Loucy (cell line): ENCODE data around the gene ERAL1.
A peak's percentile ranks its signal among the peaks of the same experiment; 100 is the strongest.
"Not testable (repeated sequence)": the region's sequence is repeated elsewhere in the genome, so short reads cannot be mapped to it uniquely, and the experiment has no call there.

ENCODE experiments used
- H2AFZ ChIP-seq: fragments of 200-600 bp; sonication (generic); 2 replicates; pipeline ENCODE4 v1.6.0; 2016; ENCODE audit warnings: antibody characterized with exemption, mild to moderate bottlenecking, low read length, moderate library complexity
- H3F3A ChIP-seq: fragments of 200-600 bp; 2 replicates; pipeline ENCODE4 v1.6.0; 2016; ENCODE audit warnings: antibody characterized with exemption, low read depth, mild to moderate bottlenecking
- H3K27me3 ChIP-seq: fragments of 200-600 bp; sonication (generic); 2 replicates; pipeline ENCODE4 v1.6.1; 2014; ENCODE audit warnings: low read length, mild to moderate bottlenecking; ENCODE audit not compliant: insufficient read depth, poor library complexity, severe bottlenecking
- H3K36me3 ChIP-seq: fragments of 200-600 bp; sonication (generic); 2 replicates; pipeline ENCODE4 v1.6.1; 2016; ENCODE audit warnings: low read length; ENCODE audit not compliant: insufficient read depth
- H3K4me1 ChIP-seq: fragments of 200-600 bp; sonication (generic); 2 replicates; pipeline ENCODE4 v1.5.1; 2014; ENCODE audit warnings: low read length, mild to moderate bottlenecking; ENCODE audit not compliant: insufficient read depth, poor library complexity, severe bottlenecking
- H3K4me2 ChIP-seq: fragments of 200-600 bp; sonication (generic); 2 replicates; pipeline ENCODE4 v1.6.0; 2014; ENCODE audit warnings: antibody characterized with exemption, low read length, low read depth, mild to moderate bottlenecking; ENCODE audit not compliant: poor library complexity, severe bottlenecking
- H3K4me3 ChIP-seq: fragments of 200-600 bp; sonication (generic); 2 replicates; pipeline ENCODE4 v1.5.1; 2014; ENCODE audit warnings: low read length, mild to moderate bottlenecking, mixed read lengths; ENCODE audit not compliant: poor library complexity, severe bottlenecking
- H3K79me2 ChIP-seq: fragments of 200-600 bp; sonication (generic); 2 replicates; pipeline ENCODE4 v1.6.1; 2014; ENCODE audit warnings: low read length; ENCODE audit not compliant: insufficient read depth
- H3K9ac ChIP-seq: fragments of 200-600 bp; sonication (generic); 2 replicates; pipeline ENCODE4 v1.6.0; 2014; ENCODE audit warnings: mild to moderate bottlenecking, low read depth, low read length, moderate library complexity; ENCODE audit not compliant: poor library complexity, severe bottlenecking
- H3K9me2 ChIP-seq: fragments of 200-600 bp; sonication (generic); replicated peaks from 2 replicates; pipeline ENCODE4 v1.6.1; 2016; ENCODE audit warnings: low read depth, low read length, mixed read lengths
- H3K9me3 ChIP-seq: fragments of 200-600 bp; sonication (generic); 2 replicates; pipeline ENCODE4 v1.6.1; 2014; ENCODE audit warnings: mild to moderate bottlenecking, antibody characterized with exemption, low read length, low read depth; ENCODE audit not compliant: insufficient read depth
- H4K20me1 ChIP-seq: fragments of 200-600 bp; sonication (generic); 2 replicates; pipeline ENCODE4 v1.6.0; 2014; ENCODE audit warnings: antibody characterized with exemption, low read length, mild to moderate bottlenecking; ENCODE audit not compliant: insufficient read depth, poor library complexity, severe bottlenecking
- EZH2phosphoT487 ChIP-seq: fragments of 200-600 bp; IDR thresholded peaks from 2 replicates; pipeline ENCODE4 v1.6.1; 2018; ENCODE audit warnings: antibody characterized with exemption, mild to moderate bottlenecking, moderate library complexity, borderline replicate concordance
- TF ChIP-seq, protein P1 (sequence below): fragments of 200-600 bp; sonication (generic); conservative IDR thresholded peaks from 2 replicates; pipeline ENCODE4 v1.5.1; 2014; ENCODE audit warnings: mild to moderate bottlenecking, antibody characterized with exemption, low read length

Gene ERAL1

DNA sequence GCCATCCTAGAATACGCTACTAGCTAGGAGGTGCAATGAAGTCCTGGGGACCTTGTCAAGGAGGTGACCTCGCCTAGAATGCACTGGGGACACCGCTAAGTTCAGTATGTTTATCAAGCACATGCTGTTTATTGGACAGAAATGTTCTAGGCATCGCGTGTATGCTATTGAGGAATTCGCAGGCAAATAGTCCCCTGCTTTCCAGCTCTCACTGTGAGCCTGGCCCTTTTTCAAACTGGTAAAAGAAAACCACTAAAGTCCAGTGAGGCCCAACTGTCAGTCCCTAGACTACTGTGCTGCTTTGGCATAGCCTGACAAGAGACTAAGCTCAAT is 11.0 kb upstream of the ERAL1 start:
- no peaks in the 10 kb centered on the region for H3F3A ChIP-seq
- H3K4me1 ChIP-seq: peaks cover 17% of the 10 kb centered on the region
- no peaks in the 10 kb centered on the region for H3K36me3 ChIP-seq
- H2AFZ ChIP-seq: no peak overlapping the region
- no peaks in the 10 kb centered on the region for H3K27me3 ChIP-seq
- TF ChIP-seq, protein P1, sequence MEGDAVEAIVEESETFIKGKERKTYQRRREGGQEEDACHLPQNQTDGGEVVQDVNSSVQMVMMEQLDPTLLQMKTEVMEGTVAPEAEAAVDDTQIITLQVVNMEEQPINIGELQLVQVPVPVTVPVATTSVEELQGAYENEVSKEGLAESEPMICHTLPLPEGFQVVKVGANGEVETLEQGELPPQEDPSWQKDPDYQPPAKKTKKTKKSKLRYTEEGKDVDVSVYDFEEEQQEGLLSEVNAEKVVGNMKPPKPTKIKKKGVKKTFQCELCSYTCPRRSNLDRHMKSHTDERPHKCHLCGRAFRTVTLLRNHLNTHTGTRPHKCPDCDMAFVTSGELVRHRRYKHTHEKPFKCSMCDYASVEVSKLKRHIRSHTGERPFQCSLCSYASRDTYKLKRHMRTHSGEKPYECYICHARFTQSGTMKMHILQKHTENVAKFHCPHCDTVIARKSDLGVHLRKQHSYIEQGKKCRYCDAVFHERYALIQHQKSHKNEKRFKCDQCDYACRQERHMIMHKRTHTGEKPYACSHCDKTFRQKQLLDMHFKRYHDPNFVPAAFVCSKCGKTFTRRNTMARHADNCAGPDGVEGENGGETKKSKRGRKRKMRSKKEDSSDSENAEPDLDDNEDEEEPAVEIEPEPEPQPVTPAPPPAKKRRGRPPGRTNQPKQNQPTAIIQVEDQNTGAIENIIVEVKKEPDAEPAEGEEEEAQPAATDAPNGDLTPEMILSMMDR: no peak
- TF ChIP-seq EZH2phosphoT487: no peak
- H3K9ac ChIP-seq: no peak overlapping the region
- peaks cover 36% of the 10 kb centered on the region for H3K79me2 ChIP-seq
- H3K9me3 ChIP-seq: no peaks in the 10 kb centered on the region
- no peaks in the 10 kb centered on the region for H3K9me2 ChIP-seq
- H4K20me1 ChIP-seq: peaks cover 8% of the 10 kb centered on the region
- H3K4me3 ChIP-seq: no peak overlapping the region
- H3K4me2 ChIP-seq: no peak overlapping the region

DNA sequence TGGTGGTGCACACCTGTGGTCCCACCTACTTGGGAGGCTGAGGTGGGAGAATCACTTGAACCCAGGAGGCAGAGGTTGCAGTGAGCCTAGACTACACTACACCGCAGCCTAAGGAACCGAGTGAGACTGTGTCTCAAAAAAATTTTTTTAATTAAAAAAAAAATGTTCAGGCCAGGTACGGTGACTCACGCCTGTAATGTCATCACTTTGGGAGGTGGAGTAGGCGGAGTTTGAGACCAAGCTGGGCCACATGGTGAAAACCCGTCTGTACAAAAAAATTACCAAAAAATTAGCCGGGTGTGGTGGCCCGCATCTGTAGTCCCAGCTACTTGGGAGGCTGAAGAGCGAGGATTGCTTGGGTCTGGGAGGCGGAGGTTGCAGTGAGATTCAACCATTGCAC is 8.6 kb upstream of the ERAL1 start:
- Histone ChIP-seq H4K20me1 (no peaks in the 10 kb centered on the region), H3K4me1 (peaks cover 8% of the 10 kb centered on the region), H3K4me3 (no peak overlapping the region), H3K79me2 (peaks cover 14% of the 10 kb centered on the region), H3K9ac (no peak overlapping the region), H3K36me3 (no peaks in the 10 kb centered on the region), H3K27me3 (no peaks in the 10 kb centered on the region), H2AFZ (no peak overlapping the region), H3K9me3 (no peaks in the 10 kb centered on the region), H3K4me2 (no peak overlapping the region), H3K9me2 (no peaks in the 10 kb centered on the region), H3F3A (no peaks in the 10 kb centered on the region)
- no peak for TF ChIP-seq EZH2phosphoT487
- TF ChIP-seq, protein P1: no peak

GRCh38 chr17:28846699-28847098 is 8.1 kb upstream of the ERAL1 start:
- not testable (repeated sequence) for H2AFZ ChIP-seq, H3F3A ChIP-seq, H3K9me3 ChIP-seq, H3K9me2 ChIP-seq, H3K9ac ChIP-seq, H3K36me3 ChIP-seq, H3K4me3 ChIP-seq, H3K27me3 ChIP-seq, H4K20me1 ChIP-seq, H3K4me1 ChIP-seq, H3K79me2 ChIP-seq, H3K4me2 ChIP-seq

DNA sequence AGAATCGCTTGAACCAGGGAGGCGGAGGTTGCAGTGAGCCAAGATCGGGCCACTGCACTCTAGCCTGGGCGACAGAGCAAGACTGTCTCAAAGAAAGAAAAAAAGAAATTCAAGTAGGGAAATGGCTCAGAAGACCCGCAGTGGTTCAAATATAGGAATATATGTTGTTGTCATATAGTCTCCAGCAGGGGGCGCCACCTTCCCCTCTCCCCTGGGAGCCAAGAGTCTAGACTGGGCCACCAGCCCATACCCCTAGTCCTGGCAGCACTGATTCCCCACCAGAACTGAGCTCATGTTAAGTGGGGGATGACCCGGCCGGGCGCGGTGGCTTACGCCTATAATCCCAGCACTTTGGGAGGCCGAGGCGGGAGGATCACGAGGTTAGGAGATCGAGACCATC is 6.1 kb upstream of the ERAL1 start:
- H3K79me2 ChIP-seq, H3K27me3 ChIP-seq, H3F3A ChIP-seq, H2AFZ ChIP-seq, H3K36me3 ChIP-seq, H4K20me1 ChIP-seq, H3K4me1 ChIP-seq, H3K9ac ChIP-seq, H3K4me2 ChIP-seq, H3K4me3 ChIP-seq, H3K9me3 ChIP-seq, H3K9me2 ChIP-seq: not testable (repeated sequence)
- TF ChIP-seq, protein P1: peak; percentile 60
